ENCODE data around the gene PTGDS.
A peak's percentile ranks its signal among the peaks of the same experiment; 100 is the strongest.

PTGDS gene

GRCh38 chr9:136977223-136977622, at the start of gene PTGDS:
TSS of gene PTGDS (plus strand) at chr9:136977504. CDS start at chr9:136977579, 75 bp downstream.
- DNase-seq (ENCODE audit: low read depth) = peak; percentile 76

DNA sequence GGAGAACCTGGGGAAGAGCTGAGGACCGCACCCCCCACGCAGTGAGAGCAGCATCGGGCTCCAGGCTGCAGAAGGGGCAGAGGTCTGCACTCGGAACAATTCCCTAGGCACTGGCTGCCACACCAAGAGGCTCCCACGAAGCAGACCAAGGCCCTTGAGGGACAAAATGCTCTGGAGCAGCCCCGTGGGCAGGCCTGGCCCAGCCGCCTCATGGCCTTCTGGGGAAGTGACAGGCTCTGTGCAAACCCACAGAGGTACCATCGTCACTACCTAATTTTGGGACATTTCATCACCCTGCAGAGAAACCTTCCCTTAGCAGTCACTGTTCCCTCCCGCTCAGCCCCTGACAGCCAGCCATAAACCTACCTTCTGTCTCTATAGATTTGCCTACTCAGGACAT, 48.7 kb upstream of the PTGDS start:
- DNase-seq (ENCODE audit: low read depth) = no peak

GRCh38 chr9:136930014-136930413, 47.3 kb upstream of the PTGDS start:
- DNase-seq (ENCODE audit: low read depth) = no peak

- DNase-seq (ENCODE audit: low read depth) = no peak
These were observed 45.6 kb upstream of the PTGDS start for GRCh38 chr9:136931611-136932130.

DNA sequence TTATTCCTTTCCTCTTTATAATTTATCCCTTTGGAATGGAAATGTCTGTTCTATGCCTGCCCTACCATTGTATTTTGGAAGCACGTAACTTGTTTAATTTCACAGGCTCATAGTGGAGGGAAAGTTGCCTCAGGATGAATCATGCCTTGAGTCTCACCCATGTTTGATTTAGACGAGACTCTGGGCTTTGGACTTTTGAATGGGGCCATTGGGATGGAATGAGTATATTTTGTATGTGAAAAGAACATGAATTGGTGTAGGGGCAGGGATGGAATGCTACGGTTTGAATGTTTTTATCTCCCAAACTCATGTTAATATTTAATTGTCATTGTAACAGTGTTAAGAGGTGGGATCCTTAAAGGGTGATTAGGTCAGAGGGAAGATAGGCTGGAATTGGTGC, 43.0 kb upstream of the PTGDS start:
- DNase-seq (ENCODE audit: low read depth) = no peak

GRCh38 chr9:136935651-136936050, 41.7 kb upstream of the PTGDS start:
- DNase-seq (ENCODE audit: low read depth) = no peak

DNA sequence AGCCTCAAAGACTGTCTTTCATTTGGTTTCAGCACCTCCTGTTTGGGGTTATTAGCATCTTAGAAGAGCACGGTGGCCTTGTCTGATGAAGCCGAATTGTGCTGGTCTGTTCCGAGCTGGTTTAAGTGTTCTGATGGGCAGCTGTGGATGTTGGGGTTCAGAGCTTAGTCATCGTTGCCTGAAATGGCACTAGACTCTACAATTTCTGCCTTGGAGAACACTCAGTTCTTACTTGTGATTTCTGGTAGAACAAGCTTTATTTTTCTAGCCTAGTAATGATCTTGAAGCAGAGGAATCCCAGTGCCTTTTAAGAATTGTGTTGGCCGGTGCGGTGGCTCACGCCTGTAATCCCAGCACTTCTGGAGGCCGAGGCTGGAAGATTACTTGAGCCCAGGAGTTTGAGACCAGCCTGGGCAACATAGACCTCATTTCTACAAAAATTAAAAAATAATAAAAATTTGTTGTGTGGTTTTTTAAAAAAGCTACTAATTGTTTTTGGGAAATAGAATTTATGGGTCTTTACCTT, 40.6 kb upstream of the PTGDS start:
- DNase-seq (ENCODE audit: low read depth) = no peak

GRCh38 chr9:136937186-136938001, 39.9 kb upstream of the PTGDS start:
- DNase-seq (ENCODE audit: low read depth) = no peak

DNA sequence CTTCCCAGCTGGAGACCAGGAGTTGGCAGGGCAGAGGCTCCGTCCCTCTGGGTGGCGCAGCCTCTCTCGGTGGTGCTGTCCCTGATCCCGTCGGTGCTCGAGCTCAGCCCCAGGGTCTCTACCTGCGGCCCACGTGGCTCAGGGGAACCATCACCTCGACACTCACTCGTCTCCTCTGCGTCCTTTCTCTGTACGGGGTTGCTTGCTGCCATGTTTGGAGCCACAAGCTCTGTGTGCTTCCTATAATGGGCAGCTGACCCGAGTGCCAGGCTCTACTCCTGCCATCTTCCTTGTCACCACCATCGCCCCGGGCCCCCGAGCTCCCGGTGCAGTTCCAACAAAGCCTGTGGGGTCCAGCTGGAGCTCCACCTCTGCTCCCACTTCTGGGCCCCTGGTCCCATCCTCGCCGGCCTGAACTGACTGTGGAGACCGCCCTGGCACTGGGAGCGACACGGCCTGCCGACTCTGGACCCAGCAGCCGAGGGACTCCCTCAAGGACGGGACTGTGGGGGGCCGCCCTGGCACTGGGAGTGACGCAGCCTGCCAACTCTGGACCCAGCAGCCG, 37.8 kb upstream of the PTGDS start:
- DNase-seq (ENCODE audit: low read depth) = no peak

GRCh38 chr9:136939996-136940525, 37.2 kb upstream of the PTGDS start:
- DNase-seq (ENCODE audit: low read depth) = no peak

GRCh38 chr9:136940526-136941230, 36.6 kb upstream of the PTGDS start:
- no peak for DNase-seq (ENCODE audit: low read depth)

DNA sequence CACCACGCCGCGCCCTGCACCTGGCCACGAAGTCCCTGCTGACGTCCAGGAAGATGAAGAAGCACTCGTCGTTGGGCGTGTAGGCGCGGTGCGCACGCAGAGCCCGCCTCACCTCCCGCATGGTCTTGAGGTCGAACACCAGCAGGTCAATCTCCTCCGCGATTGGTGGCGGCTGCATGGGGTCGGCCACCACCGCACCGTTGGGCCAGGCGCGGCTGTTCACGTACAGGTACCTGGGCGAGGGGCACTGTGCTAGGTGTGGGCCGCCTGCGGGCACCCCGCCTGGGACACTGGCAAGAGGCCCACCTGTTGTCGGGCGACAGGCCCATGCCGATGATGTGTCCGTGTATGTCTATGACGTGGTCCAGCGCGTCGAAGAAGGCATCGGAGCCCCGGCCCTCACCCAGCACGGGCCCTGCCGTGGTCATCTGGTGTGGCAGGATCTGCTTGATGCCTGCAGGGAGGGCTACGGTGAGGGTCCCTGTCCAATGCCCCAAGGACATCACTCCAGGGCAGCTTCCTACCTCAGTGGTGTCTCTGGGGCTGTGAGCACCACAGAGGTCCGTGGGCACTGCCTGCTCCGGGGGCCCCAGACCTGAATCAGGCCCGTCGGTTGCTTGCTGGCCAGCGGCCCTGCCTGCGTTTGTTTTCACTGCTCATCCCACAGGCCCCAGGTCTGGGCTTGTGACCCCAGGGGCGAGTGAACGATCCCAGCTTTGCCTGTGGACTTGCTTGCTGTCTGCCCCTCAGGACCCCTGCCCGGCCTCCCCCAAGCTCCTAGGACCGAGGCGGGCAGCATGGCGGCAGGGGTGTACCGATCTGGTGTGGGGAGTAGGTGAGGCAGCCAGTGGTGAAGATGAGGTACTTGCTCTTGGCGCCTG, 35.8 kb upstream of the PTGDS start:
- no peak for DNase-seq (ENCODE audit: low read depth)

- no peak for DNase-seq (ENCODE audit: low read depth)
These were observed 35.0 kb upstream of the PTGDS start for GRCh38 chr9:136942112-136942880.

- DNase-seq (ENCODE audit: low read depth) = no peak
These were observed 34.4 kb upstream of the PTGDS start for GRCh38 chr9:136942881-136943230.

DNA sequence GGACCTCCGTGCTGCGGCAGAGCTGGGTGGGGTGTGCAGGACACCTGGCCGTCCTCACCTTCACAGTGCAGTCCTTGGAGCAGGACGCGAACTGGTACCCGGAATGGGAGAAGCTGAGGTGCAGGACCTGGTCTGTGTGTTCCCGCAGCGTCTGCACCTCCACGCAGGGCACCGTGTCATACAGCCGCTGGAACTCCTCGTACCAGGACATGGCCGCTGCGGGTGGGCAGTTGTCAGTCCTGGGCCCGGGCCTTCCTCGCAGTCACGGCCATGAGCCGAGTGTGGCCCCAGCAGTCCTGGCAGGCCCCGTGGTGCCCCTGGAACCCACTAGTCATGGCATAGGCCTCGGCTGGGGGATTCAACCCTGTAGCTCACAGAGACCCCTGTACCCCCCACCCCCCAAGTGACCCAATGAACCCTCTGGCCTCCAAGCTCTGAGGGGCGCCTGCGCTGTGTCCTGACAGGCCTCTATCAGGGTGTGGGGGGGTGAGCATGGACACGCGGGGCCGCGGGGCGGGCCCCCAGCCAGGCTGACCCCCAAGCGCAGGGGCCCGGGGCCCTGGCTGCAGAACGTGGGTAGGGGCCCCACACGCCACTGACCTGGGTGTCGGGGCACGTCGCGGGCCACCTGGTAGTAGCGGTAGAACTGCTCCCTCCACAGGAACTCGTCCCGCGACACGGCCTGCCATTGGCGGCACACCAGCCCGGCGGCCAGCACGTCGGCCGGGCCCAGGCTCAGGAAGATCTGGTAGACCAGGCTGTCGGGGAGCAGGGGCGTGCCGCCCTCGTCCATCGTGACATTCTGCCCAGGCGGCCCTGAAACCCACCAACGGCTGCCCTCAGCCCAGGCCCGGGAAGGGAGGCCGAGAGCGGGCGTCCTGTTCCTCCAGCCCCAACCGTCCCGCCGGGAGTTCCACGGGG, 33.8 kb upstream of the PTGDS start:
- peak; percentile 5 for DNase-seq (ENCODE audit: low read depth)

DNA sequence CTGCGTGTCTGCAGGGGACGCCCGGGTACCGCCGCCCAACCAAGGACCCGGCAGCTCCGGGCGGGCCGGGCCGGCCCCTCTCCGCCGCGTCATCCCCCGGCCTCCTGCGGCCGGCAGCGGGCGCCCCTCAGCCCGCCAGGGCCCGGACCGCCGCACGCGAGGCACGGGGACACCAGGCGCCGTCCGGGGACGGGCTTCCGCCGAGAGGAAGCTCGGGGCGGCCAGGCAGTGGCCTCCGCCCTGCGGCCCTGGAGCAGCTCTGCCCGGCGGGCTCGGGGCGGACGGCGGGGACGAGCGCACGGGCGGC, 33.1 kb upstream of the PTGDS start:
- peak; percentile 29 for DNase-seq (ENCODE audit: low read depth)

DNA sequence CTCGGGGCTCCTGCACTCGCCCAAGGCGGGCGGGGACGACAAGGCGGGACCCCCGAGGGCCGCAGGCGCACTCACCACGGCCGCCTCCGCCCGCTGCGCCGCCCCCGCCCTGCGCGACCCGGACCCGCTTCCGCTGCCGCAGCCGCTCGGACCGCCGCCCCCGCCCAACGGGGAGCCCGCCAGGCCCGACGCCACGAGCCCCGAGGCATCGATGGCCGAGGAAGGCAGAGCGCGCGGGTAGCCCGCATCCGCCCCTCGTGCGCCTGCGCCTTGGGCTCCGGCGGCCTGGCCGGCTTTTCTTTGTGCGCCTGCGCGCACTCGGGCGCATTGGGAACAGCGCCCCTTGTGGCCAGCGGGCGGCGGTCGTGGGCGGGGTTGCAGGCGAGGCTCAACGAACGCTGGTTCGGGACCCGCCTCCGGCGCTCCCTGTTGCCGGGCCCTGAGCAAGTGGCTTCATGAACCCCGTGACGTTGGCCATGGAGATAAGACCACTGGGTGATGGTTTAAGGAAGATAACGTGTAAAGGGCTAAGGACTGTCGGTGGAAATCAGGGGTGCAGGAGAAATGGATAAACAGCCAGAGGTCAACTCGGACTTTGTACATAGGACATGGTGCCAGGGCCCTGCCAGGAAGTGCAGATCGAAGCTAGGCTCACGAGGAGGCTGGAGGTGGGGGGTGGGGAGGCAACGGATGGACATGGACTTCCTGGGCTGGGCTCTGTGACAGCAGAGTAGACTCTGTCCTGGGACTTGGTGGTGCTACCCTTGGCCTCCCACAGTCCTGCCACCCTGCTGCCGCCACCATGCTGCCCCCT, 32.6 kb upstream of the PTGDS start, which contains the start of the genes C8G and FBXW5:
Gene C8G (plus strand): TSS at position 725 of the 814 bp plus-strand sequence. CDS start 78 bp downstream, at position 803.
Gene FBXW5 (minus strand): TSS at position 220 of the 814 bp plus-strand sequence. CDS start 655 bp downstream, outside the sequence.
- DNase-seq (ENCODE audit: low read depth) = peak; percentile 80
